Measurements from ENCODE around the gene NKAP.
"Not testable (repeated sequence)": the region's sequence is repeated elsewhere in the genome, so short reads cannot be mapped to it uniquely, and the experiment has no call there.

NKAP gene

GRCh38 chrX:119935215-119935874, 8.2 kb downstream of the NKAP start:
- DNase-seq, result no peak

GRCh38 chrX:119922391-119922790, 21.2 kb downstream of the NKAP start:
- not testable (repeated sequence) for DNase-seq

- DNase-seq, result no peak
Measured at GRCh38 chrX:119919835-119920585, 23.5 kb downstream of the NKAP start.

DNA sequence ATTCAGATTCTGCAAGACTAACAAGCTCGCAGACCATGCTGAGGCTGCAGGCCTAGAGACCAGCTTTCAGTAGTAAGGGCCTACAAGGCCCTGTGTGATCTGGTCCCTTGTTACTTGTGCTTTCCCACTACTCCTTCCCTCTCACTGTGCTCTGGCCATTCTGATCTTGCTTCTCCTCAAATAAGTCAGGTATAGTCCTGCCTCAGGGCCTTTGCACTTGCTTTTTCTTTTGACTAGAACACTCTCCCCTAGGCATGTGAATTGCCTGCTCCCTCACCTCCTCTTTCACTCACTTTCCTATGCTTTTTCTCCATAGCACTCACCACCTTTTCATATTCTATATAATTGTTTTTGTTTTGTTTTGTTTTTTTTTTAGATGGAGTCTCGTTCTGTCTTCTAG, 25.7 kb downstream of the NKAP start:
- no peak for DNase-seq

- DNase-seq, result no peak
Measured at GRCh38 chrX:119916310-119916709, 27.2 kb downstream of the NKAP start.

DNA sequence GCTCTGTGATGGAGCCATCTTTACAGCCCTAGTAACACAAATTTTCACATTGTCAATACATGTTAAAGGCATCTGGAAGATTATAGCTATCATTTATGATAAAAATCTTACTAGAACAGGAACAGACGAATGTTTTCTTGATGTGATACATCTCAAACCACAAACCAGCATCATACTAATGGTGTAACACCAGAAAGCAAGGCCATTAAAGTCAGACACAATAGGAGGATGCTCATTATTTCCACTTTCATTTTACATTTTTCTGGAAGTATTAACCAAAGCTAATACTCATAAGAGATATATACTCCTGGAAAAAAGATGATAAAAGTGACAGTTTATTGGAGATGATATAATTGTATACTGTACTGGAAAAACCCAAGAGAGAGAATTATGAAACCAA, 42.6 kb downstream of the NKAP start:
- DNase-seq, result no peak

- DNase-seq, result no peak
Measured at GRCh38 chrX:119899125-119899524, 44.4 kb downstream of the NKAP start.

DNA sequence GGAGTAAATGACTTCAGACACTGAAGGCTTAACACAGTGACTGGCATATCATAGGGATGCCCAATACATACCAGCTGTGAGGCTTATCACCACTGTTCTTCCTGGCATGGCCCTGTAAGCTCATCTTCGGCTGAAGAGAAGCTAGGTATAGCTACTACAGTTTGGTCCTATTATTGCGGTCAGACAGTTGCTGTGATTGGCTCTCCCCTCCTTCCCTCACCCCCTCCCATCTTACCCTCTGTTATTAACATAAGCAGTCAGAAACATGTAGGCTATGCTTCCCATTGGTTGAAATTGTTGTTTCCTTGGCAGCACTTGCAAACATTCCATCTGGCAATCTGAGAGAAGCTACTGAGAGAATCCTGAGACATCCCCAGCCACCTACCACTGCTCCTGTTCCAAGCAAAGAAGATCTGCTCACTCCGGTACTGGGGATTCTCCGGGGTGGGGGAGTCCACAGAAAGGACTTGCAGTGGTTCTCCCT, 47.7 kb downstream of the NKAP start, which contains the start of gene AKAP14:
AKAP14 (plus strand) TSS at position 51 of the 484 bp plus-strand sequence. CDS start 7,331 bp downstream, outside the sequence.
- DNase-seq, result no peak

DNA sequence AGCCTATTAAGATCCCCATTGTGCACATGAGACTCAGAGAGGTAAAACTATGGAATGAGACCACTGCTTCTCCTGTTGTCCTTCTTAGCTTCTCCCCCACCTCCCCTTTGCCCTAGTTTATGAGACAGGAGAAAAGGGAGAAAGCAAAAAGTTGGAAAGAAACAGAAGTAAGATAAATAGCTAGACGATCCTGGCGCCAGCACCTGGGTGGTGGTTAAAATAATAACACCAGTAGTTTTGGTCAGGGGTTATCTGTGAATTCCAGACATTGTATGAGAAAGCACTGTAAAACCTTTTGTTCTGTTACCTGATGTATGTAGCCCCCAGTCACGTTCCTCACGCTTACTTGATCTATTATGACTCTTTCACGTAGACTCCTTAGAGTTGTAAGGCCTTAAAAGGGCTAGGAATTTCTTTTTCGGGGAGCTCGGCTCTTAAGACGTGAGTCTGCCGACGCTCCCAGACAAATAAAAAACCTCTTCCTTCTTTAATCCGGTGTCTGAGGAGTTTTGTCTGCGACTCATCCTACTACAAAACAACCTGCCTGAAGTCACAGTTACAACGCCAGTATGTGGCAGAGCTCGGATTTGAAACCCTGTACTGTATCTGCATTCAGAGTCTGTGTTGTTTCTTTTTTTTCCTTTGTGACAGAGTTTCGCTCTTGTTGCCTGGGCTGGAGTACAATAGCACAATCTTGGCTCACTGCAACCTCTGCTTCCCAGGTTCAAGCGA, 51.4 kb downstream of the NKAP start:
- DNase-seq, result not testable (repeated sequence)

- not testable (repeated sequence) for DNase-seq
Measured at GRCh38 chrX:119890626-119891025, 52.9 kb downstream of the NKAP start.

- DNase-seq, result peak; percentile 10
Measured at GRCh38 chrX:119887721-119888425, 55.7 kb downstream of the NKAP start.

GRCh38 chrX:119885554-119886428, 57.8 kb downstream of the NKAP start:
- DNase-seq, result no peak

- peak; percentile 28 for DNase-seq
Measured at GRCh38 chrX:119880552-119881437, 62.8 kb downstream of the NKAP start.

DNA sequence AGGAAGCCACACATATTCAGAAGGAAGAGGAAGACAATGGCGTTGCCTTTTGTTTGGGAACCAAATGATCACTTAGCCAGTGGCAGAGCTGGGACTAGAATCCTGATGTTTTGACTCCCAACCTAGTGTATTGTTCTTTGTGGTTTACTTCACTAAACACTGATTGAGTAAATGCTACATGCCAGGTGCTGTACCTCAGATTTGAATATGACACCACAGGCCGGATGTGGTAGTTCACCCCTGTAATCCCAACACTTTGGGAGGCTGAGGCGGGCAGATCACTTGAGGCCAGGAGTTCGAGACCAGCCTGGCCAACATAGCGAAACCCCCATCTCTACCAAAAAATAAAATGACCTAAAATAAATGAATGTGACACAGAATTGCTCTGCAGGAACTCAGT, 63.5 kb downstream of the NKAP start:
- DNase-seq, result no peak

DNA sequence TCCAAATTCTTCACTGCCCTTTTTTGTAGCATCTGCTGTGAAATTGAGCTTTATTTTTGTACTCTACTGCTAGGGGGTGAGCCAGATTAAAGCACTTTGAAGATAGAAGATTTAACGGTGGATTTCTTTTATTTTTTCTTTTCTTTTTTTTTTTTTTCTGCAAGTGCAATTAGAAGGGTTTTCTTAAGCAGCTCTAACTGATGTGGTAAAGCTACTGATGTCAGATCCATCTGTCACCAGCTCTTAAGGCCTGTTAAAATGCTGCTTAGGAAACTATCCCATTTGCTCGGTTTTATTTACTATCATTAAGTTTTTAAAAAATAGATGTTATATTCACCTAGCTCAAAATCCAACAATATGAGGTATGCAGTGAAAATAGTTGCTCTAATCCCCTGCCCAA, 64.8 kb downstream of the NKAP start:
- no peak for DNase-seq

DNA sequence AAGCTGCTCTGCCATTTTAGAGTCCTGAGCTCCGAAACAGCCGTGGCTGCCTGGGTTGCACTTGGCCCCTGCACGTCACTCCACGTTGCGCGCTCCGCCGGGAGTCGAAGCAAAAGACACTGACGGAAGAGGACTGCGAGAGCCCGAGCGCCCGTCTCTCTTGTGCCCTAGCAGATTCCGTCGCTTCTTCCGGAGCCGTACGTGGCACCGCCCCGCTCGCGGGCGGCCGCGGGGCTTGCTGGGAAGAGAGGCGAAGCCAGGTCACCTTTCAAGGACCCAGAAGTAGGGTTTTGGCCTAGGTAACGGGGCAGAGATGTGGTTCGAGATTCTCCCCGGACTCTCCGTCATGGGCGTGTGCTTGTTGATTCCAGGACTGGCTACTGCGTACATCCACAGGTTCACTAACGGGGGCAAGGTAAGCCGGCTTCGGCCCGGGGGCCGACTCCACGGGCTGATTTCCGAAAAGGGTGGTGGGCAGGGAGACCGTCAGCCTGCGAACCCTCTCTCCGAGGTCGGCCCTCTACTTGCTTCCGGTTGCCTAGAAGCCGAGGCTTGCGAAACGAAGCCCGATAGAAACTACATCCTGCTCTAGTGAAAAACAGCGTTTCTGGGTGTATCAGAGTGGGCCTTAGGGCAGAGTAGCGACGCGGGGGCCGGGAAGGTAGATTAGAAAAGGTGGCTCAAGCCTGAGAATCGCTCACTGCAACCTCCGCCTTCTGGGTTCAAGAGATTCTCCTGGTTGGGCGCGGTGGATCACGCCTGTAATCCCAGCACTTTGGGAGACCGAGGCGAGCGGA, 71.8 kb downstream of the NKAP start, which contains the start of the genes NDUFA1 and RNF113A:
NDUFA1 (plus strand) TSS at position 234 of the 797 bp plus-strand sequence; CDS start at position 314, 80 bp downstream.
RNF113A (minus strand) TSS at position 135 of the 797 bp plus-strand sequence; CDS start at position 15, 120 bp downstream.
- DNase-seq, result peak; percentile 77

DNA sequence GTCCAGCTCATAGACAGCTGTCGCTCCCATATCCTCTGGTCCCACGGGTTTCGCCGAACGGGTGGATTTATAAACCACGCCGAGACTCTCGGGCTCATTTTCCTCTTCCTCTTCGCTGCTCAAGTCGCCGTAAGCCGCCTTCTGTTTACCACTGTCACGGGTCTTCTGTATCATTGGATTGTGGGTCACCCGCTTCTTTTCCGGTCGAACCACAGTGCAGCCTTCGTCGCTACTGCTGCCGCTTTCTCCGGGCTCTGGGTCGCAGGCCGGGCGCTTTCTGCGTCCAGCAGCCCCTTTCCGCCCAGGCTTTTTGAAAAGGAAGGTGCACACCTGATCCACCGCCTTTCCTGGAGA, 72.3 kb downstream of the NKAP start:
- DNase-seq, result no peak

All from NCI-H1105 (cell line).